ENCODE measurements around the gene GALNT14.

GRCh38 chr2:30867385-30867784 lies 270.9 kb downstream of the GALNT14 start:
- no peak for TF ChIP-seq EP300 (IDR thresholded peaks at IDR 0.05; ENCODE audit: borderline replicate concordance in 1 of 2, low read depth in 2 of 2, low read length in 2 of 2)
- no peak for TF ChIP-seq USF2 (IDR thresholded peaks at IDR 0.05; ENCODE audit: low read length)
- no peak for TF ChIP-seq SAP30 (IDR thresholded peaks at IDR 0.05; ENCODE audit: insufficient read depth, insufficient replicate concordance, low read length)
- no peak for TF ChIP-seq CTCF (IDR thresholded peaks at IDR 0.05; ENCODE audit: control extremely low read depth in 1 of 3, insufficient read depth in 1 of 3, low read depth in 1 of 3, low read length in 3 of 3)
- no peak for TF ChIP-seq POLR2A (IDR thresholded peaks at IDR 0.05; ENCODE audit: control extremely low read depth in 1 of 2, low read depth in 2 of 2, low read length in 2 of 2)
- TF ChIP-seq, protein P1, sequence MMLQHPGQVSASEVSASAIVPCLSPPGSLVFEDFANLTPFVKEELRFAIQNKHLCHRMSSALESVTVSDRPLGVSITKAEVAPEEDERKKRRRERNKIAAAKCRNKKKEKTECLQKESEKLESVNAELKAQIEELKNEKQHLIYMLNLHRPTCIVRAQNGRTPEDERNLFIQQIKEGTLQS (IDR thresholded peaks at IDR 0.05; ENCODE audit: insufficient read depth, low read depth, low read length), result no peak
- no peak for TF ChIP-seq JUND (IDR thresholded peaks at IDR 0.05; ENCODE audit: low read length)

All from H1 (cell line).